ENCODE results near the gene PRKG1.

PRKG1 gene

GRCh38 chr10:52316001-52316400 lies 1241.7 kb downstream of the PRKG1 start:
- no peaks in the 10 kb centered on the region for H4K20me1 ChIP-seq (ENCODE audit: low read depth, low read length)

GRCh38 chr10:52316500-52316899 lies 1242.2 kb downstream of the PRKG1 start:
- H2AFZ ChIP-seq (ENCODE audit: low read depth, low read length, severe bottlenecking) = no peak overlapping the region
- H3K4me3 ChIP-seq (ENCODE audit: insufficient read depth, low read length, poor library complexity, severe bottlenecking) = no peak overlapping the region
- TF ChIP-seq CTCF (IDR thresholded peaks at IDR 0.05; ENCODE audit: insufficient read depth, low read length, poor library complexity, severe bottlenecking) = no peak
- no peak for TF ChIP-seq EZH2phosphoT487 (conservative IDR thresholded peaks at IDR 0.05; ENCODE audit: low read length)
- no peaks in the 10 kb centered on the region for H3K79me2 ChIP-seq (ENCODE audit: insufficient read depth, low read length)
- H3K4me2 ChIP-seq (ENCODE audit: low read depth, low read length, poor library complexity, severe bottlenecking) = no peak overlapping the region
- H3K27ac ChIP-seq (ENCODE audit: low read depth, low read length) = no peak overlapping the region
- no peaks in the 10 kb centered on the region for H3F3A ChIP-seq (ENCODE audit: insufficient read depth)
- no peaks in the 10 kb centered on the region for H3K36me3 ChIP-seq (ENCODE audit: low read length)
- H3K9ac ChIP-seq (ENCODE audit: low read length) = no peak overlapping the region
- H3K9me2 ChIP-seq (replicated peaks; ENCODE audit: insufficient read depth, low read length) = no peaks in the 10 kb centered on the region
- H3K9me3 ChIP-seq (ENCODE audit: insufficient read depth, low read length) = no peaks in the 10 kb centered on the region
- no peaks in the 10 kb centered on the region for H4K20me1 ChIP-seq (ENCODE audit: low read depth, low read length)
- no peaks in the 10 kb centered on the region for H3K27me3 ChIP-seq (ENCODE audit: low read length)

More at GRCh38 chr10:52316001-52316400, 1241.7 kb downstream of the PRKG1 start:
- no peak overlapping the region for H3K9ac ChIP-seq (ENCODE audit: low read length)
- no peaks in the 10 kb centered on the region for H3K9me3 ChIP-seq (ENCODE audit: insufficient read depth, low read length)
- no peak for TF ChIP-seq CTCF (IDR thresholded peaks at IDR 0.05; ENCODE audit: insufficient read depth, low read length, poor library complexity, severe bottlenecking)
- no peak for TF ChIP-seq EZH2phosphoT487 (conservative IDR thresholded peaks at IDR 0.05; ENCODE audit: low read length)
- no peak overlapping the region for H2AFZ ChIP-seq (ENCODE audit: low read depth, low read length, severe bottlenecking)
- H3K9me2 ChIP-seq (replicated peaks; ENCODE audit: insufficient read depth, low read length) = no peaks in the 10 kb centered on the region
- no peaks in the 10 kb centered on the region for H3F3A ChIP-seq (ENCODE audit: insufficient read depth)
- H3K27ac ChIP-seq (ENCODE audit: low read depth, low read length) = no peak overlapping the region
- H3K4me3 ChIP-seq (ENCODE audit: insufficient read depth, low read length, poor library complexity, severe bottlenecking) = no peak overlapping the region
- no peaks in the 10 kb centered on the region for H3K36me3 ChIP-seq (ENCODE audit: low read length)
- H3K27me3 ChIP-seq (ENCODE audit: low read length) = no peaks in the 10 kb centered on the region
- H3K4me2 ChIP-seq (ENCODE audit: low read depth, low read length, poor library complexity, severe bottlenecking) = no peak overlapping the region
- no peaks in the 10 kb centered on the region for H3K79me2 ChIP-seq (ENCODE audit: insufficient read depth, low read length)

- TF ChIP-seq CTCF (IDR thresholded peaks at IDR 0.05; ENCODE audit: insufficient read depth, low read length, poor library complexity, severe bottlenecking) (no peak), EZH2phosphoT487 (conservative IDR thresholded peaks at IDR 0.05; ENCODE audit: low read length) (no peak)
- no peaks in the 10 kb centered on the region for H3F3A ChIP-seq (ENCODE audit: insufficient read depth)
- no peak overlapping the region for H2AFZ ChIP-seq (ENCODE audit: low read depth, low read length, severe bottlenecking)
- H3K27ac ChIP-seq (ENCODE audit: low read depth, low read length) = no peak overlapping the region
- no peak overlapping the region for H3K4me3 ChIP-seq (ENCODE audit: insufficient read depth, low read length, poor library complexity, severe bottlenecking)
- H3K9ac ChIP-seq (ENCODE audit: low read length) = no peak overlapping the region
- no peaks in the 10 kb centered on the region for H3K36me3 ChIP-seq (ENCODE audit: low read length)
- no peaks in the 10 kb centered on the region for H3K9me2 ChIP-seq (replicated peaks; ENCODE audit: insufficient read depth, low read length)
- no peak overlapping the region for H3K4me2 ChIP-seq (ENCODE audit: low read depth, low read length, poor library complexity, severe bottlenecking)
- H3K27me3 ChIP-seq (ENCODE audit: low read length) = no peaks in the 10 kb centered on the region
- no peaks in the 10 kb centered on the region for H3K9me3 ChIP-seq (ENCODE audit: insufficient read depth, low read length)
- H4K20me1 ChIP-seq (ENCODE audit: low read depth, low read length) = no peaks in the 10 kb centered on the region
- no peaks in the 10 kb centered on the region for H3K79me2 ChIP-seq (ENCODE audit: insufficient read depth, low read length)
Measured at GRCh38 chr10:52318136-52318701, 1243.9 kb downstream of the PRKG1 start.
